LNCAP (cell line): ENCODE data around the gene CCSER1.

Experiments
- CTCF ChIP-seq: fragments of 450-650 bp; IDR thresholded peaks from 2 replicates; pipeline ENCODE4 v1.5.1; 2017; ENCODE audit warnings: mild to moderate bottlenecking

CCSER1 gene

GRCh38 chr4:90219822-90220221 lies 92.6 kb downstream of the CCSER1 start:
- TF ChIP-seq CTCF, result no peak

GRCh38 chr4:90220459-90220858 lies 93.3 kb downstream of the CCSER1 start:
- no peak for TF ChIP-seq CTCF

GRCh38 chr4:90226734-90227133 lies 99.5 kb downstream of the CCSER1 start:
- no peak for TF ChIP-seq CTCF

GRCh38 chr4:90227177-90227576 lies 100.0 kb downstream of the CCSER1 start:
- no peak for TF ChIP-seq CTCF

- TF ChIP-seq CTCF, result no peak
Measured at GRCh38 chr4:90234916-90235547, 107.8 kb downstream of the CCSER1 start.

- no peak for TF ChIP-seq CTCF
Measured at GRCh38 chr4:90237751-90238530, 110.7 kb downstream of the CCSER1 start.

GRCh38 chr4:90240333-90240732 lies 113.1 kb downstream of the CCSER1 start:
- no peak for TF ChIP-seq CTCF
